GM18508 (cell line): ENCODE measurements around the gene CDH23.
"Not testable (repeated sequence)": the region's sequence is repeated elsewhere in the genome, so short reads cannot be mapped to it uniquely, and the experiment has no call there.

Experiments
- ATAC-seq: cut with Tn5 transposase; IDR thresholded peaks from one replicate; pipeline ENCODE4 v1.9.1; 2021; ENCODE audit warnings: moderate number of reproducible peaks; ENCODE audit not compliant: insufficient read depth, unreplicated experiment

The CDH23 gene

DNA sequence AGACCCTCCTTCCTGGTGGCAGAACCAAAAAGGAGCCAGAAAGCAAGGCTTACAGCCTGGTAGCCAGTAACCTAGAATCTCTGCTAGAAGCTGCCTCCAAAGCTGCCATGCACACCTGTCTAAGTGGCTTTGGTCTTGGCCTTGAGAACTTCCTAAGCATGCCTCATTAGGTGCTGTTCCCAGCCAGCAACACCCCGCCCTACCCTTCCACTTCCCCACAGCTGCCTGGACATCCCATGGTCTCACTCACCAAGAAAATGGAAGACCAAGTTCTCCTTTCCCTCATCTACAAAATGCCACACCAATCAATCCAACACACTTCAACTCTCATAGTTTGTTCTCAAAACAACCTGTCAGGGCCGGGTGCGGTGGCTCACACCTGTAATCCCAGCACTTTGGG is 450.1 kb downstream of the CDH23 start:
- ATAC-seq = no peak

- no peak for ATAC-seq
These were observed 450.7 kb downstream of the CDH23 start for GRCh38 chr10:71847418-71847817.

- ATAC-seq = no peak
These were observed 451.9 kb downstream of the CDH23 start for GRCh38 chr10:71848325-71849275.

- no peak for ATAC-seq
These were observed 452.8 kb downstream of the CDH23 start for GRCh38 chr10:71849461-71849908.

GRCh38 chr10:71850021-71850742 is 453.5 kb downstream of the CDH23 start:
- no peak for ATAC-seq

GRCh38 chr10:71850743-71851464 is 454.2 kb downstream of the CDH23 start, which contains the start of gene PSAP:
PSAP (minus strand) TSS chr10:71851251; CDS start chr10:71851221, 30 bp downstream.
- no peak for ATAC-seq

DNA sequence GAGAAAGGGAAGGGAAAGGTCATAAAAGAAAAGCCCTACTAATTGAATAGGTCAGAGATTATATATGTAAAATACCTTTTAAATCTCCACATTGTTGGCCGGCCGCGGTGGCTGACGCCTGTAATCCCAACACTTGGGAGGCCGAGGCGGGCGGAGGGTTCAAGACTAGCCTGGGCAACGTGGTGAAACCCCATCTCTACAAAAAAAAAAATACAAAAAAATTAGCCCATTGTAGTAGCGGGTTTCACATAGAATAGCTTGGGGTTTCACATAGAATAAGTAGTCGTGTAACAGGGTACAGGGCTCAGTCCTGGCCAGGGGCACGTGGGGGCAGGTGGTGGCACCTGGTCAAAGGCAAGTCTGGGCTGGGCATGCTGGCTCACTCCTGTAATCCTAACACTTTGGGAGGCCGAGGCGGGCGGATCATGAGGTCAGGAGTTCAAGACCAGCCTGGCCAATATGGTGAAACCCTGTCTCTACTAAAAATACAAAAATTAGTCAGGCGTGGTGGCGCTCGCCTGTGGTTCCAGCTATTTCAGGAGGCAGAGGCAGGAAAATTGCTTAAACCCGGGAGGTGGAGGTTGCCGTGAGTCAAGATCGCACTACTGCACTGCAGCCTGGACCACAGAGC is 454.9 kb downstream of the CDH23 start:
- ATAC-seq = not testable (repeated sequence)

DNA sequence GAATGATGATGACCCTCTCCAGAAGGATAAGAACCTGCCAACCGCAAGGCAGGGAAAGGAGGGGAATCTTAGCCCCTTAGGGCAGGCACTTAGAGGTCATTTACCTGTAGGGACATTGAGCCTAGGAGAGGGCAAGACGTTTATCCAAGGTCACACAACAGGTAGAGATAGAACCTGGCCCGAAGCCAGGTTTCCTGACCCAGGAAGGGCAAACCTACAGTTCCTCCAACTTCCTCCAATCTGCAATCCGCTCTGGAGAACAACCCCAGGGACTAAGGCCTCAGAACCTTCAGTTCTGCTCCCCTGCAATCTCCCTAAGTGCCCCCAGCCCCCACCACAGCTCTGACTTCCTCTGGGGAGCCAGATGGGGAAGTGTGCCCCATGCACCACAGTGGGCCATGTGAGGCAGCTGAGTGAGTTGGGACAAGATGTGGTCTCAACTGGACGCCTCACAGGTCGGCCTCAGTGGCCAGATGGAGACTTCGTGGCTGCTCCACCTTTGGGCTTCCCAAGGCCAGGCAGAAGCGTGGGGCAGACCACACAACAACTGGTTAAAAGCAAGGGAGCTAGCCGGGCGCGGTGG is 455.7 kb downstream of the CDH23 start:
- ATAC-seq = no peak

DNA sequence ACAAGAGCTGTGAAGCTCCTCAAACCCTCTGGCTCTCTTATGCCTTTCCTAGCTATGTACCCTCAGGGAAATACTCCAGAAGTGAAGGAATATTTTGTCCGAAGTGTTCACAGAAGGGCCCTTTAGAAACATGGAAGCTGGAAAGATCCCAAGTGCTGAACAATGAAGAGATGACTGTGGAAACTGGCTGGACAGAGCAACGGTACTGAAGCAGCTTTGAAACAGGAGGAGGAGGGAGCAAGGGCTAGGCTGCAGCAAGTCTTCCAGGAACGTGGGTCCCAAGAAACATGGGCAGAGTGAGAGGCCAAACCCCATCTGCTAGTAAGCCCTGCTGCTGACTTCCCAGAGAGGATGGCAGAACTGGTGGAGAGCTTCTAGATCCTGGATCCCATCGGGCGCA is 457.3 kb downstream of the CDH23 start:
- ATAC-seq = no peak

GRCh38 chr10:71856619-71857018 is 459.9 kb downstream of the CDH23 start:
- ATAC-seq = no peak

- ATAC-seq = no peak
These were observed 461.5 kb downstream of the CDH23 start for GRCh38 chr10:71857934-71858890.

GRCh38 chr10:71860243-71861029 is 463.7 kb downstream of the CDH23 start:
- ATAC-seq = no peak

DNA sequence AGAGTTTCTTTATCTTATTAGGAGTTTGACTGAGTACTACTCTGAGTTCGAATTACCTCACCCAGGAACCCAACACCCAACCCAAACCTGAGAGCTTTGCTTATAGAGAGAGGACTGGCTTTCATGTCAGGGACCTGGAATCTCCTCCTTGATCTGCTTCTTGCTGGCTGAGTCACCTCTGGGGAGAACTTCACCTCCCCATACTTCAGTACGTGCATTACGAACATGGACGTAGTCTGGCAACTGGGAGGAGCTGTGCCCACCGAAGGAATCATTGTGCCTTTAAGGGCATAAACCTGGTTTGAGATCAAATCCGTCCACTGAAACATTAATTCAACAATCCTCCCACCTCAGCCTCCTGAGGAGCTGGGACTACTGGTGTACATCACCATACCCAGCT is 466.5 kb downstream of the CDH23 start:
- no peak for ATAC-seq

DNA sequence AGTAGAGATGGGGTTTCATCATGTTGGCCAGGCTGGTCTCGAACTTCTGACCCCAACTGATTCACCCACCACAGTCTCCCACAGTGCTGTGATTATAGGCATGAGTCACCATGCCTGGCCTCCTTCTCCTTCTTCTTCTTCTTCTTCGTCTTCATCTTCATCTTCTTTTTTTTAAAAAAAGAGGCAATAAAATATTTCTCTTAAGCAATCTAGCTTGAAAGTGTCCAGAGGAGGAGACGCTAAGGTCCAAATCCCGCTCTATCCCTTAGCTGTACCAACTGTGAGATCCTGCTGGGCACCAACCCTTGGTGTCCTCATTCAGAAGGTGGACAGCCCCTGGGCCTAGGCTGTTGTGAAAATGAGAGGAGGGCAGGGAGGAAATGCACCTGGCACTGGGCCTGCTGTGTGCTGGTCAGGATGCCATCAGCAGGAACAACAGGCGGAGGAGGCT is 468.2 kb downstream of the CDH23 start:
- no peak for ATAC-seq
